HG03095 (cell line): ENCODE measurements around the gene PARVB.

Experiments used
- ATAC-seq: cut with Tn5 transposase; IDR thresholded peaks from one replicate; pipeline ENCODE4 v1.9.1; 2021; ENCODE audit warnings: moderate library complexity; ENCODE audit not compliant: unreplicated experiment

PARVB gene

DNA sequence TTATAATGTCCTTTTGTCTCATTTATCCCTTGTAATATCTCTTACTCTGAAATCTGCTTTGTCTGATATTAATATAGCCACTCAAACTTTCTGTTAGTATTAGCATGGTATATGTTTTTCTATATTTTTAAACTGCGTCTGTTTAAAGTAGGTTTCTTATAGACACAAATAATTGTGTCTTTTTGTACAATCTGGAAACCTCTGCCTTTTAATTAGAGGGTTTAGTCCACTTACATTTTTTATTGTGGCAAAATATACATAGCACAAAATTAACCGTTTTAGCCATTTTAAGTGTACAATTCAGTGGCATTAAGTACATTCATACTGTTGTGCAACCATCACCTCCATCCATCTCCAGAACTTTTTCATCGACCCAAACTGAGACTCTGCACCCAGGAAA is 185.2 kb downstream of the PARVB start:
- no peak for ATAC-seq

DNA sequence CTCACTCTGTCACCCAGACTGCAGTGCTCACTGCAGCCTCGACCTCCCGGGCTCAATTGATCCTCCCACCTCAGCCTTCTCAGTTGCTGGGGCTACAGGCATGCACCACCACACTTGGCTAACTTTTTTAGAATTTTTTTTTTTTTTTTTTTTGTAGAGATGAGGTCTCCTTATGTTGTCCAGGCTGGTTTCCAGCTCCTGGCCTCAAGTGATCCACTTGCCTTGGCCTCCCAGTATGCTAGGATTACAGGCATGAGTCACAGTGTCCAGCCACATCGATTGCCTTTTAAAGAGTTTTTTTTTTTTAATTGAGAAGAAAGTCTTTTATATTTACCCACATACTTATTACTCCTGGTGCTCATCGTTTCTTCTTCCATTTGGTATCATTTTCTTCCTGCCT is 186.6 kb downstream of the PARVB start:
- ATAC-seq: no peak

DNA sequence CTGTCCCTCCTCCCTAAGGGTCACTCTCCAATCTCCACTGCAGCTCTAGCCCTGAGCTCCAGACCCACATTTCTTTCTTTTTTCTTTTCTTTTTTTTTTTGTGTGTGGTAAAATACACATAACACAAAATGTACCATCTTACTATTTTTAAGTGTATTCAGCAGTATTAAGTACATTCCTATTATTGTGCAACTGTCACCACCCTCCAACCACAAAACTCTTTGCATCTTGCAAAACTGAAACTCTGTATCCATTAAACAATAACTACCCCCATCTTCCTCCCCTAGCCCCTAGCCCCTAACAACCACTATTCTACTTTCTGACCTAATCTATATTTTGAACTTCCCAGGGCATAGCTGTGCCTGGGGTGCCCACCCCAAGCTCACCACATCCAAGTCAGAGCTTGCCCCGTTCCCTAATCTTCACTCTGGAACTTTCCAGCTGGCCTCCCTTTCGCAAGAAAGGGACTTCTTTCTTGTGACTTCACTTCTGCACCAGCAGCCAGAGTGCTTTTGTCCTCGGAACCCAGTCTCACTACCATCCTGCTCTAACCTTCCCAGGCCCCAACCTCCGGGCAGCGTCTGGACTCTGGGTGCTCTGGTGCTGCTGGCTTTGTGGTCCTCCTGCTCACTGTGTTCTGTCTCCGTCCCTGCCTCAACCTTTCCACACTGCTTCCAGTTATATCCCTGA is 187.3 kb downstream of the PARVB start:
- ATAC-seq: no peak

DNA sequence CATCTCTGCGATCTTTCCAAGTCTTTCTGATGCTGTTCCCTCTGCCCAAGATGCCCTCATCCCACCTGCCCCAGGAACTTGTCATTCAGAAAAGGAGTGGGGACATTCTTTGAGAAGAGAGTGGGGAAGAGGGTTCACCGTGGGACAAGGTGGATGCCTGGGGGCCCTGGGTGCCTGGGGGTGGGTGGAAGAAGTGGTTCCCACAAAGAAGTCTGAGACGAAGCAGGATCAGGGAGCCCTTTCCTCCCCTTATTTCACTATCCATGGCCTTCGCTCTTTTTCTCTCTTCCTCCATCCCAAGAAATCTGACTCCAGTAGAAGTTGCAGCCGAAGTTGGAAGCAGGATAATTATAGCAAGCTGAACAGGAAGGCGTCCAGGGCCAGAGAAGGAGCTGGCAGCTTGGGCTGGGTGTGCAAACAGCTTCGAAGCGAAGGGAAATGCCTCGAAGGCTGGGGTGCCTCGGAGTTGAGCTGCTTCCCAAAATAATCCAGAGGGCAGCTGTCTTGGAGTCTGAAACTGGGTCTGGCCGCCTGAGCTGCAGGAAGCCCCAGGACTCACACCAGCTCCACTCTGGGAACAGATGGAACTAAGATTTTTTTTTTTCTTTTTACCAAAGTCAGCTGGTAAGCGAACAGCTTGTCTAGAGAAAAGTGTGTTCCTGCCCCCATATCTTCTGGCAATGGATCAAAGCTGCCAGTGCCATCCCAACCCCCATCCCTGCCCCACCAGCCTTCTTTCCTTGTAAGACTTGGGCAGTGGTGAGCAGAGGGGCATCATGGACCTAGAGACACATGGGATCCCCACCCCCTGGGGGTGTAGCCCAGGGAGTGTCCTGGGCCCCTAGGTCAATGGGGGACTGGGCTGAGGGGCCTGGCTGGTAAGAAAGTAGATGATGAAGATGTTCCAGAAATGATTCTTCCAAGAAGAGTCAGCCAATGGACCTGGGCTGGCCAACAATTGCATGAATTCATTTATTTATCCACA is 188.1 kb downstream of the PARVB start:
- ATAC-seq: no peak

DNA sequence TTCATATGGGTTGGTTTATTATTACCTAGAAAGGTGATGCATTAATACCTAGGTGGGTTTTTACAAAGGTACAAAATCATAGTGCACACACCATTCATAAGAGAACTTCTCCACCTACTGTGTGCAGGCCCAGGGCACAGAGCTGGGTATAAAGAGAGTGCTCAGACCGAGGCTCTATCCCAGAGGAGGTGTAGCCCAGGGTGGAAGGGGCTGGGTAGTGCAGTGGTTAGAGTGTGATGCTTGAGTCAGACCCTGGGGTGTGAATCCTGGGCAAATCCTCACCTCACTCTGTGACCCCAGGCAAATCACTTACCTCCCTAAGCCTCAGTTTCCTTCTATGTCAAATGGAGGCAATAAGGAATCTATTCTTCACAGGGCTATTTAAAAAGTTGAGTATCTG is 188.8 kb downstream of the PARVB start:
- no peak for ATAC-seq

DNA sequence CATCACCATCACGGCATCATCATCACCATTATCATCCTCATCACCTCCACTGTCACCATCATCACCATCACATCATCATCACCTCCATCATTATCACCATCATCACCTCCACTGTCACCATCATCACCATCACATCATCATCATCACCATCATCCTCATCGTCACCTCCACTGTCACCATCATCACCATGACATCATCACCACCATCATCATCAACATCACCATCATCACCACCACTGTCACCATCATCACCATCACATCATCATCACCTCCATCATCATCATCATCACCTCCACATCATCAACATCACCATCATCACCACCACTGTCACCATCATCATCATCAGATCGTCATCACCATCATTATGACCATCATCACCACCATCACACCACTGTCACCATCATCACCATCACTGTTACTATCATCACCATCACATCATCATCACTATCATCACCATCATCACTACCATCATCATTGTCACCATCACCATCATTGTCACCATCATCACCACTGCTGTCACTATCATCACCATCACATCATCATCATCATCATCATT is 189.5 kb downstream of the PARVB start:
- no peak for ATAC-seq

DNA sequence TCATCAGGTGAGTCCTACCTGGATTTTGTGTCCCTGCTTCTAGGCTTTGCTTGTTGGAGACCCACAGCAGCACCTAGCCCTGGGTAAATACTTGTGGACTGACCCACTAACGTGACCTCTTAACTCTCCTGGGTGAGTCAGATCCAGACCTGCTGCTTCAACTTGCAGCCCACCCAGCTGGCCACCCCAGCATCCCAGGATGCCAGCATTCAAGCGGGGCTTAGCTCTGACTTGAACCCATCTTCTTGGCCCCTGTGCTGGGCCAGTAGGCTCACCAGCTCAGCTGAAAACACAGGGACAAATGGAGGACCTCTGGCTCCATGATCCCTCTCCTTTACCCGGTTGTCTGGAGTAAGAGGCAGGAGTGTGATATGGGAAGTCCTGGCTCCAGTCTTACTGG is 190.1 kb downstream of the PARVB start:
- no peak for ATAC-seq

DNA sequence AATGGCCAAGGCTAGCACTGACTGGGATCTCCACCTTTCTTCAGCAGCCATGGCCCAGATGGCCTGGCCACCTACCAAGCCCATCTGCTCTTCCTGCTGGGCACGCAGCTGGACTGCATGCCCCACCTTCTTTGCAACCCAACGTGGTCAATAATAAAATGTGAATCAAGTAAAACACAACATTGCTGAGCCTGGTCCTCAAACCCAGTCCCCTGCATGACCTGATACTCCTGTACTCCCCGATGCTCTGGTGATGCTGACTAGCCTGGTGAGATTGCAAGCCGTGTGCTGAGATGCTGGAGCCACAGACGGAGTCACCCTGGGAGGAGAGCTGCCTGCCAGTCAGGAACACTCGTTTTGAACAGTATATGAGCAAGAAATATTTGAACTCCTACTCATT is 190.7 kb downstream of the PARVB start:
- no peak for ATAC-seq

DNA sequence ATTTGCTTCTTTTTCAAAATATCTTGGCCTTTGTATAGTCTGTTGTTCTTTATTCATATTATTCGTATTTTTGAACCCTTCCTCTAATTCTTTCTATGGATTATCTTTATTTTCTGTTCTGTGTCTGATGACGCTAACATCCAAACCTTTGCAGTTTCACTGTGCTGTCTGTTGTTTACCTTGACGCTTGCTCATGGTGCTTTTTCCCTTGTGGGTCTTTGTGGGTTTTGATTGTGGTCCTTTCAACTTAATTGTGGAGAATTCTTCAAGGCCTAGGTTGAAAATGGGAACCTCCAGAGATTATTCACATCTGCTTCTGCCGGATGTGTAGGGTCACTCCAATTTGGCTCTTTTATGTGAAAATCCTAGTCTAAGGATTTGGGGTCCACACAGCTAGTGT is 191.2 kb downstream of the PARVB start:
- no peak for ATAC-seq

DNA sequence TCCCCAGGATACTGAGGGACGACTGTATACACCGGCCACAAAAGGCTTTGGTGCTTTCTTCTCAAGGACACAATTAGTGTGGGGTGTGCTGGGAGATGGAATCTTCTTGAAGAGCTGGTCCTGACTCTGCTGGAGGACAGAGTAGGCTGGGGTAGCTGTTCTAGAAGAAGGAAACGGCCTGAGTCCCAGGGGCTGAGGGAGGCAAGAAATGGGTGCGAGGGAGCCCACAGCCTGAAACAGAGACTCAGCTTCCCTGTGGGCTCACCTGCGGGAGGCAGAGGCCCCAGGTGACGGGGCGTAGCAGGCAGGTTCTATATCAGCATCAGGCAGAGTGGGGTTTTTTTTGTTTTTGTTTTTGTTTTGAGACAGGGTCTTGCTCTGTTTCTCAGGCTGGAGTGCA is 193.2 kb downstream of the PARVB start:
- no peak for ATAC-seq

DNA sequence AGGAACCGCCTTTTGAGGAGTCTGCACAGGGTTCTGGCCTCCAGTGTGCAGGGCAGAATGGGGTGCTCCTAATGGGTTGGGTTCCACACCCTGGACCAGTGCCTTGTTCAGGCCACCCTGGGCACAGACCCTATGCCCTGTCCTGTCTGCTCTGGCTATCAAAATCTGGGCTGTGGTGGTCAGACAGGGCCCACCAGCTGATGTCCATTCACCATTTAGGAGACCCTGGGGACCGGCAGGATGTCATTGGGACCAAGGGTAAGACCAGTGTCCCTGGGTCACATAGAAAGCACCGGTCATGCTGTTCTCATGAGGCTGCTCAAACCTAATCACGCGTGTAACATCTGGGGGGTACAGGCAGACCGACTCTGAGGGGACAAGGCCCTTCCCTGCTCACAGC is 194.0 kb downstream of the PARVB start:
- no peak for ATAC-seq

DNA sequence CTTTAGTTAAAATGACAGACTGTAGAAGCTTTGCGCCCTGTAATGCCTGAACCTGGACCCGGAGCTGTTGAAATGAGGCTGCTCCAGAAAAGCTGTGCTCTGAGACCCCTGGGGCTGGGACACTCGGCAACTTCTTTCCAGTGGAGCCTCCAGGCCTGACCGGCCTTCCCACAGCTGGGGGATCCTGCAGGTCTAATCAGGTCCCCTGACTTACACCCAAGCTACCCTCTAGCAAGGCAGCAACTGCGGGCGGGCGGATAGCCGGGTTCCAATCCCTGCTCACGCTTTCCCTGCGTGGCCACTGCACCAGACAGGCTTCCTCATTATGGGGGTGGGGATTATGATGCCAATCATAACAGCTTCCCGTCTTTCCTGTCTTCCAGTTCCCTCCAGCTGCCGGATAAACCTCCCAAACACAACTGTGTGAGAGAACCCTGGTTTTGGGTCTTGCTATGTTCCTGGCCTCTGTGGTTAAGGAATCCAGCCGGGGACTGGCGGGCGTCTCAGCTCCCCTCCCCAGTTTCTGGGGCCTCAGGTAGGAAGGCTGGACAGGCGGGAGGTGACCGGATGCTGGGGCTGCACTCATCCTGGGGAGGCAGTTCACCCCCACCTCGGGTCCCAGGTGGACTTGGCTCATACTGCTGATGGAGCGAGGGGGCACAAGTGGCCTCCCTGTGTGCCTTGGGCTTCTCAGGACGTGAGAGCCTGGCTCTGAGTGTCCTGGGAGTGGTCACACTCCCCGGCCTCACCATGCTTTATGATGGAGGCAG is 195.2 kb downstream of the PARVB start:
- ATAC-seq: no peak

DNA sequence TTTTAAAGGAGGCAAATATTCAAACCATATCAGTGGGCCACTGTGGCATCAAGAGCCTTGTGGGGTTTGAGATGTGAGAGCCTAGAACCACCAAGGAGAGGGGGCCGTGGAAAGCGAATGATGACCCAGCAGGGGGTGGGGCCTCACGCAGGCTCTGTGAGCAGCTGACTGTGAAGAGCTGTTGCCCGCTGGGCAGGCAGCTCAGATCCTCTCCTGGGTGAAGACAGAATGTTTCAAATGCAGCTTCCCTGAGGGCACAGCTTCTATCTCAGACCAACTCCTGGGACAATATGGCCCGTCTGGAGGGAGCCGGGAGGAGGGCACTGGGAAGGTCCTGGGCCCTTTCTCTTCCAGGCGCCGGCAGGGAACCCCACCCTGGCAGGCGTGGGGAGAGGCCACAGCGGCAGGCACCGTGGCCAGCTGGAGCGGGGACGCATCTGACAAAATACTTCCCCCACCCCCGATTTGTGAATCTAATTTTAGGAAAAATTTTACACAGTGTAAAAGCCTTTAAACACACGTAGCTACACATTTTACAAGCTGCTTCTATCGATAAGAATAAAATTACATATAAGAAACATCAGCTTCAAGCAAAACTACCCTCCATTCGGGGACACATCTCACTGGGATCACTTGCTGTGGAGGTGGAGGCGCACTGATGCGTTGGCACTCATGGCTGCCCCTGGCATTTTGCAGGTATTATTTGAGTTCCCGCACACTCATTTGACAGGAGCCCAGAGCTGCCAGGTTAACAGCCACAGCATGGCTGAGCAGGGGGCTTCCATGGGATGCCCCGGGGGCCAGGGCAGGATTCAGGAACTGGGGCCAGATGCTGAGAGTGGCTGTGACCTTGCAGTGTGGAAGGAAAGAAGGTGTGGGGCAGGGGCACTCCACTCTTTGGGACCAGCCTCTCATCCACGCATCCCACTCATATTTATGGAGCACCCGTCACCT is 196.9 kb downstream of the PARVB start:
- no peak for ATAC-seq

DNA sequence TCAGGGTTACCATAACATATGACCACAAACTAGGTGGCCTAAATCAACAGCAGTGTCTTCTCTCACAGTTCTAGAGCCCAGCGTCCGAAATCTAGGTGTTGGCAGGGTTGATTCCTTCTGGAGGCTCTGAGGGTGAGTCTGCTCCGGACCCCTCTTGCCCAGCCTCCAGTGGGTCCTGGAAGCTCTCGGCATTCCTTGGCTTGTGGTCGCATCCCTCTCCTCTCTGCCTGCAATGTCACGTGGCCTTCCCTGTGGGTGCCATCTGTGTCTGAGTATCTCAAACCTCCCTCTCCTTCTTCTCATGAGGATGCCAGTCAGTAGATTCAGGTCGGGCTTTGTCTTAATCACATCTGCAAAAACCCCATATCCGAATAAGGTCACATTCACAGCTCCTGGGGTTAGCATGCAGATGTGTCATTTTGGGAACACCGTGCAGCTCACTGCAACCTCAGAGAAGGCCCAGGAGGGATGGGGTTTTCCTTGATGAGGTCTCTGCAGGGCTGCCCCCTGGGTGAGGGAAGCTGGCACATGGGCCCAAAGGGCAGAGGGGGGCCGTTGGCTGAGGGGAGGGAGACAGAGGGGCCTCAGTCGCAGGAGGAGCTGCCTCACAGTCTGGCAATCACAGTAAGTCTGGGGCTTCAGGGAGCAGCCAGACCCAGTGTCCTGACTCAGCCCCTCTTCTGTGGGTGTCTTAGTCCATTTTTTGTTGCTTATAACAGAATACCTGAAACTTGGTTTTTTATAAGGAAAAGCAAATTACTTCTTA is 197.8 kb downstream of the PARVB start:
- ATAC-seq: no peak
